Upper lobe of left lung (tissue), 4 donors: ENCODE measurements around the gene AATF.

Experiments used
- POLR2A ChIP-seq, 4 donors: fragments of 450-650 bp; IDR thresholded peaks; one replicate each; pipeline ENCODE4 v1.5.1; 2016 to 2017; ENCODE audit warnings: antibody characterized with exemption in 4 of 4, mild to moderate bottlenecking in 2 of 4
- TF ChIP-seq, protein P1 (sequence below), 6 experiments: fragments of 450-650 bp in 4 of 6; fragments of 200-600 bp in 2 of 6; sonication (generic) in 2 of 6; IDR thresholded peaks; one replicate each; pipeline ENCODE4 v1.5.1; 2016 to 2019; ENCODE audit warnings: antibody characterized with exemption in 6 of 6

DNA sequence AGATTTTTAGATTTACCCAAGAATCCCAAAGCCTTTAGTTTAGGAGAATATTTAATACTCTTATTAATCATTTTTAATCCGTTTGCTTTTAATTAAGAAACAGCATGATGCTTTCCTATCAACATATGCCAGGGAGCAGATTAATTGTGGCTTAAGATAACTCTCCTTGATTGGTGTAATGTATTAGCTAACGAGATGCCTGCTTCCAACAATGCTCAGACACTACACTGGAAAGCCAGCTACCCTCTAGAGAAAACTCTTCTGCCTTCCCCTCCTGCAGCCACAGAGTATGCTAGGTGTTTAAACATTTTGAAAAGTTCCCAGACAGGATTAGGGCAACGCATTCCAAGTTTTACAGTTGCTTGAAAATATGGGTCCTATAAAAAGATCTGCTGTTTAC is 142.2 kb downstream of the AATF start:
- TF ChIP-seq, protein P1, sequence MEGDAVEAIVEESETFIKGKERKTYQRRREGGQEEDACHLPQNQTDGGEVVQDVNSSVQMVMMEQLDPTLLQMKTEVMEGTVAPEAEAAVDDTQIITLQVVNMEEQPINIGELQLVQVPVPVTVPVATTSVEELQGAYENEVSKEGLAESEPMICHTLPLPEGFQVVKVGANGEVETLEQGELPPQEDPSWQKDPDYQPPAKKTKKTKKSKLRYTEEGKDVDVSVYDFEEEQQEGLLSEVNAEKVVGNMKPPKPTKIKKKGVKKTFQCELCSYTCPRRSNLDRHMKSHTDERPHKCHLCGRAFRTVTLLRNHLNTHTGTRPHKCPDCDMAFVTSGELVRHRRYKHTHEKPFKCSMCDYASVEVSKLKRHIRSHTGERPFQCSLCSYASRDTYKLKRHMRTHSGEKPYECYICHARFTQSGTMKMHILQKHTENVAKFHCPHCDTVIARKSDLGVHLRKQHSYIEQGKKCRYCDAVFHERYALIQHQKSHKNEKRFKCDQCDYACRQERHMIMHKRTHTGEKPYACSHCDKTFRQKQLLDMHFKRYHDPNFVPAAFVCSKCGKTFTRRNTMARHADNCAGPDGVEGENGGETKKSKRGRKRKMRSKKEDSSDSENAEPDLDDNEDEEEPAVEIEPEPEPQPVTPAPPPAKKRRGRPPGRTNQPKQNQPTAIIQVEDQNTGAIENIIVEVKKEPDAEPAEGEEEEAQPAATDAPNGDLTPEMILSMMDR (IDR thresholded peaks at IDR 0.05), result no peak
- no peak for TF ChIP-seq POLR2A (IDR thresholded peaks at IDR 0.05)
